GM12874 (cell line): ENCODE results near the gene NMNAT3.

Experiments used
- CTCF ChIP-seq: IDR thresholded peaks from 2 replicates; pipeline ENCODE4 v1.5.1; 2011; ENCODE audit warnings: low read depth, mild to moderate bottlenecking, control low read depth, low read length, moderate library complexity; ENCODE audit not compliant: insufficient read depth

NMNAT3 gene

DNA sequence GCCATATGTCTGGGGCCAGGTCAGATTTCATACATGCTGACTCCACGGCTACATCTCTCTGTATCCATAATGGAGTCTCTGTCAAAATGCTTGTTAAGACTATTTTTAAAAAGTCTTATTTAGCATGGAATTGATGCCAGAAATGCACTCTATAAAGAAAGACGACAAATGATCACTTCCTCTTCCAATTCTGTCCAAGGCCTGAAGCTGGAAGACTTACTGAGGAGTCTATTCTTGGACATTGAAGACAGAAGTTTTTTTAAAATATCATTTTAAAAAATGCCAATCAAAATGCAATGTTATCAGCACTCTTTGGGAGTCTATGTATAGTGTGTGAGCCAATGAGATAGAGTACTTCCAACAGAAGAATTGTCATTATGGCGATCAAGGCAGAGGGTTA, 27.9 kb upstream of the NMNAT3 start:
- no peak for TF ChIP-seq CTCF

DNA sequence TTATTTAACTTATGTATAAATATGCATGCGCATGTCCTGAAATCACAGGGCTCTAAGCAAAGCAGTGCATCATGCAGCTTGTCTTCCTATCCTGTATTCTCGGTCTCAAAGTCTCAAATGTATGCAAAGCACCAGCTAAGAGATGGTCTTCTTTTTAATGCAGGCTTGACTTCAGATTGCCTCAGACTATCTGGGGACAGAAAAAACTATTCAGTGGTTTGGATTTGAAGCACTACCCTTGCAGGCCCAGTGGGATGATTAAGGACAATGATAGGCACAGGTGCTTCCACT, 18.5 kb upstream of the NMNAT3 start:
- TF ChIP-seq CTCF, result no peak

GRCh38 chr3:139695426-139696313, 17.9 kb upstream of the NMNAT3 start:
- no peak for TF ChIP-seq CTCF

GRCh38 chr3:139695007-139695406, 17.2 kb upstream of the NMNAT3 start:
- TF ChIP-seq CTCF, result no peak

DNA sequence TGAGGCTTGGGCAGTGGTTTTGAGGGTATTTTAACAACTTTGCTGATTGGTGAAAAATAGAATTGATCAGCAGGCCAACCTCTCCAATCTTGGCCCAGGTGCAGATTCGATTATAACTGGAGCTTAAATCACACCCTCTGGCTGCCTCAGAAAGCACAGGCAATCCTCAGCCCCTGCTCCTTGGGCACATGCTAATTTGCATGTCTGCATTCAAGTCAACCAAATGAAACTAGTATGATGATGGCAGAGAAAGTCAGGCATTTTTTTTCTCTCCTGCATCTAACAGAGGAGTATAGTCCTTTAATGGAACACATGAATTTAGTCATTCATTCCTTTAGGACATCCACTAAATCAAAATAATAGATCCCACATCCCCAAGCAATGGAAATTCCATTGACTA, 16.8 kb upstream of the NMNAT3 start:
- no peak for TF ChIP-seq CTCF

GRCh38 chr3:139691619-139692018, 13.8 kb upstream of the NMNAT3 start:
- no peak for TF ChIP-seq CTCF

DNA sequence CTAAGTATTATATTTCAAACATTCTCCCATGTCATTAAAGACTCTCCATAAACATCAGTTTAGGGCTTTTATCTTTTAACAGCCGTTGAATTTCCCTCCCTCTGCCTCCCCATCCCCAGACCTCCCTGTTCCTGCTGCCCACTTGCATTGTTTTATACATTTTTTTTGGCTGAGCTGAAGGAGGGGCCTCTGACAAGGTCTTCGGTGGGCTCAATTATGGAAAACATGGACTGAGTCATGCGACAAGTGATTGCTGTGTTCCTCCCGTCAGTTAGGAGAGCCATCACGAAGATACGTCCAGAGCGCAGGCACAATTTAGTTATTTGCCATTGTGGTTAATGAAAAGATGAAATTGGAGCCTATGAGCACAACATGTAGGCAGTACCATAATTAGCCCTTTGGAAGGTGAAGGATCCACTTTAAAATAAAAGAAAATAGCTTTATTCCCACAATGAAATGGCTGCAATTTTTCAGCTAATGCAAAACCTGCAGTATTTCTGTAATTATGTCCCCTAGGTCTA, 12.0 kb upstream of the NMNAT3 start:
- no peak for TF ChIP-seq CTCF
